ENCODE measurements around the gene NDUFB7.
"Not testable (repeated sequence)": the region's sequence is repeated elsewhere in the genome, so short reads cannot be mapped to it uniquely, and the experiment has no call there.

GRCh38 chr19:14589433-14589832, 17.6 kb upstream of the NDUFB7 start:
- not testable (repeated sequence) for TF ChIP-seq POLR2A, POLR2AphosphoS5 (IDR thresholded peaks at IDR 0.05)
- TF ChIP-seq, protein P1, sequence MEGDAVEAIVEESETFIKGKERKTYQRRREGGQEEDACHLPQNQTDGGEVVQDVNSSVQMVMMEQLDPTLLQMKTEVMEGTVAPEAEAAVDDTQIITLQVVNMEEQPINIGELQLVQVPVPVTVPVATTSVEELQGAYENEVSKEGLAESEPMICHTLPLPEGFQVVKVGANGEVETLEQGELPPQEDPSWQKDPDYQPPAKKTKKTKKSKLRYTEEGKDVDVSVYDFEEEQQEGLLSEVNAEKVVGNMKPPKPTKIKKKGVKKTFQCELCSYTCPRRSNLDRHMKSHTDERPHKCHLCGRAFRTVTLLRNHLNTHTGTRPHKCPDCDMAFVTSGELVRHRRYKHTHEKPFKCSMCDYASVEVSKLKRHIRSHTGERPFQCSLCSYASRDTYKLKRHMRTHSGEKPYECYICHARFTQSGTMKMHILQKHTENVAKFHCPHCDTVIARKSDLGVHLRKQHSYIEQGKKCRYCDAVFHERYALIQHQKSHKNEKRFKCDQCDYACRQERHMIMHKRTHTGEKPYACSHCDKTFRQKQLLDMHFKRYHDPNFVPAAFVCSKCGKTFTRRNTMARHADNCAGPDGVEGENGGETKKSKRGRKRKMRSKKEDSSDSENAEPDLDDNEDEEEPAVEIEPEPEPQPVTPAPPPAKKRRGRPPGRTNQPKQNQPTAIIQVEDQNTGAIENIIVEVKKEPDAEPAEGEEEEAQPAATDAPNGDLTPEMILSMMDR (IDR thresholded peaks at IDR 0.05) = not testable (repeated sequence)
